Esophagus squamous epithelium (tissue), 5 donors: ENCODE data around the gene RYR1. TPM values are rescaled to one million over a fixed set of nuclear protein-coding genes. Genes with fewer than 3 reads are reported as not detected.

Experiments used
- DNase-seq: peaks from one replicate; lab custom pipeline; 2025; lab: John Stamatoyannopoulos, UW
- H3K27ac ChIP-seq, 4 donors: fragments of 200-600 bp; sonication (generic); one replicate each; pipeline ENCODE4 v1.5.1; 2016 to 2019; ENCODE audit warnings: mild to moderate bottlenecking in 1 of 4
- H3K27me3 ChIP-seq, 4 donors: fragments of 200-600 bp; sonication (generic); 1 replicate in 3 of 4; 2 replicates in 1 of 4; pipeline versions ENCODE4 v1.5.1 to v1.6.0; 2017 to 2021; ENCODE audit warnings: antibody characterized with exemption in 1 of 4
- H3K36me3 ChIP-seq, 3 donors: fragments of 200-600 bp; sonication (generic); one replicate each; pipeline ENCODE4 v1.5.1; 2016 to 2019
- H3K4me1 ChIP-seq, 3 donors: fragments of 200-600 bp; sonication (generic); one replicate each; pipeline ENCODE4 v1.5.1; 2017 to 2019
- H3K4me3 ChIP-seq, 4 donors: fragments of 200-600 bp; sonication (generic); 1 replicate in 3 of 4; 2 replicates in 1 of 4; pipeline ENCODE4 v1.5.1; 2016 to 2019; ENCODE audit warnings: mild to moderate bottlenecking in 2 of 4, moderate library complexity in 1 of 4
- H3K9me3 ChIP-seq, 3 donors: fragments of 200-600 bp; sonication (generic); one replicate each; pipeline ENCODE4 v1.5.1; 2016 to 2019
- CTCF ChIP-seq, 6 experiments: fragments of 450-650 bp in 4 of 6; fragments of 200-600 bp in 2 of 6; sonication (generic) in 2 of 6; IDR thresholded peaks; one replicate each; pipeline ENCODE4 v1.5.1; 2016 to 2019; ENCODE audit warnings: antibody characterized with exemption in 6 of 6, mild to moderate bottlenecking in 4 of 6, moderate library complexity in 4 of 6
- POLR2A ChIP-seq, 4 donors: fragments of 450-650 bp; IDR thresholded peaks; one replicate each; pipeline ENCODE4 v1.6.1; 2017; ENCODE audit warnings: antibody characterized with exemption in 4 of 4, mild to moderate bottlenecking in 4 of 4, moderate library complexity in 3 of 4
- WGBS, 2 donors: methylation state at CpG; one replicate each; pipeline ENCODE4 v1.1.5; 2018; 5-methylcytosine and 5-hydroxymethylcytosine counted together
- intact Hi-C: fragments of 100-400 bp; cut with DNase I; formaldehyde crosslinking; loops from one replicate; pipeline ENCODE4 v1.15.0; 2022
- total RNA-seq, 4 donors: library from RNA; depleted of rRNA; stranded (reverse); fragments of >200 nt; gene quantifications; one replicate each; pipeline ENCODE4 v1.1.0, GENCODE V29; 2016
- donor health status: DM: yes; HTN: yes; CAD: no.

Gene RYR1
- total RNA-seq, 4 donors from 2014 or later, result 11.2 to 18.3 (median 13.8) TPM

- H3K4me3 ChIP-seq, result no peak overlapping the region
- H3K27ac ChIP-seq, result no peak overlapping the region
- 60 to 72% methylated on average over 5 to 12 of the region's 40 CpGs for WGBS, 2 donors
- peaks cover 0 to 70% (median 0%) of the 10 kb centered on the region in 4 donors for H3K27me3 ChIP-seq
- peaks cover 15 to 51% (median 23%) of the 10 kb centered on the region in 3 donors for H3K36me3 ChIP-seq
- DNase-seq, result no peak
- H3K9me3 ChIP-seq, result no peaks in the 10 kb centered on the region
- TF ChIP-seq POLR2A (IDR thresholded peaks at IDR 0.05) (no peak), CTCF (IDR thresholded peaks at IDR 0.05) (no peak)
- peaks cover 28 to 59% (median 34%) of the 10 kb centered on the region in 3 donors for H3K4me1 ChIP-seq
- intact Hi-C loops, result no loop called here
Measured at GRCh38 chr19:38385804-38386257, 47.7 kb upstream of the RYR1 start.

GRCh38 chr19:38386300-38386970 is 47.1 kb upstream of the RYR1 start:
- Histone ChIP-seq H3K27me3 (peaks cover 0 to 70% (median 0%) of the 10 kb centered on the region in 4 donors), H3K9me3 (no peaks in the 10 kb centered on the region), H3K36me3 (peaks cover 9 to 45% (median 21%) of the 10 kb centered on the region in 3 donors), H3K4me3 (peak overlapping the region in 3 of 4 donors; percentile 46 to 69 (median 57)), H3K4me1 (peaks cover 28 to 59% (median 34%) of the 10 kb centered on the region in 3 donors), H3K27ac (no peak overlapping the region)
- intact Hi-C loops, result no loop called here
- 86 to 90% methylated on average over 4 to 6 of the region's 61 CpGs for WGBS, 2 donors
- no peak for DNase-seq
- peak in 1 of 6 experiments; percentile 8 for TF ChIP-seq CTCF (IDR thresholded peaks at IDR 0.05)
- TF ChIP-seq POLR2A (IDR thresholded peaks at IDR 0.05), result no peak

DNA sequence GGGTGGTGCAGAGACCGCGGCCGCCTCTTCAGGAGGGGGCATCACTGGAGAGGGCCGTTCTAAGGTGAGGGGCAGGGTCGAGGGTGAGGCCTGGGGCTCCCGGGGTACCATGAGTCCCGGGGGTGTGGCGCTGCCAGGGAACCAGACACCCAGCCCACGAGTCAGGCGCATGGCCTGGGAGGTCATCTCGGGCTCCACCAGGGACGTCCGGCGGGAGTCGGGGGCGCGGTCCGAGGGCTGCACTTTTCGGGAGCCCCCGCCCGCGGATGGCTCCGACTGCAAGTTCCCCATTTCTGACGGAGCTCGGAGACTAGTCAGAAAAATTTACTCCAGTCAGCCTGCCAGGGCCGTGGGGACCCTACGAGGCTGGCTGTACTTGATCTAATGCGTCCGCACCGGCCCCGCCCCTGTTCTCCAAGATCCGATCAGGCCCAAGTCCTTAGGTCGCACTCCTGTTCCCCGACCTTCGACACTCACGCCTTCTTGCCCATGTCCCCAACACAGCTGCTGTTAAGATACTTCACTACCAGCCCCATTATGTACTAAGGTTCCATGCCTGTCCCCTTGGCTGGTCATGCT is 46.4 kb upstream of the RYR1 start:
- no peaks in the 10 kb centered on the region for H3K9me3 ChIP-seq
- no peak for TF ChIP-seq POLR2A (IDR thresholded peaks at IDR 0.05)
- no peak for TF ChIP-seq CTCF (IDR thresholded peaks at IDR 0.05)
- H3K4me1 ChIP-seq, result peaks cover 28 to 59% (median 34%) of the 10 kb centered on the region in 3 donors
- WGBS, 2 donors, result 0 to 1% methylated on average over 4 to 10 of the region's 36 CpGs
- H3K27ac ChIP-seq, result peak overlapping the region; percentile 71 to 89 (median 78)
- no peak for DNase-seq
- H3K27me3 ChIP-seq, result peaks cover 0 to 70% (median 0%) of the 10 kb centered on the region in 4 donors
- peak overlapping the region; percentile 38 to 69 (median 52) for H3K4me3 ChIP-seq
- peaks cover 3 to 38% (median 15%) of the 10 kb centered on the region in 3 donors for H3K36me3 ChIP-seq
- intact Hi-C loops, result no loop called here

- 2 to 3% methylated on average over 27 to 37 of the region's 51 CpGs for WGBS, 2 donors
- Histone ChIP-seq H3K27ac (peak within 1 kb of the TSS; percentile 71 to 89 (median 78)), H3K9me3 (no peaks in the 10 kb centered on the region), H3K27me3 (peaks cover 0 to 70% (median 0%) of the 10 kb centered on the region in 4 donors), H3K36me3 (peaks cover 0 to 31% (median 10%) of the 10 kb centered on the region in 3 donors), H3K4me1 (peaks cover 28 to 57% (median 34%) of the 10 kb centered on the region in 3 donors), H3K4me3 (peak within 1 kb of the TSS; percentile 38 to 69 (median 52))
- TF ChIP-seq CTCF (IDR thresholded peaks at IDR 0.05) (peak in 1 of 6 experiments; percentile 7), POLR2A (IDR thresholded peaks at IDR 0.05) (peak in 1 of 4 donors; percentile 43)
- DNase-seq, result peak; percentile 35
- intact Hi-C loops, result no loop called here
Measured at GRCh38 chr19:38387550-38388348, 45.7 kb upstream of the RYR1 start, which contains the start of gene GGN. Gene GGN, minus strand, starts transcription at chr19:38388034. Its CDS starts 773 bp downstream, at chr19:38387261.
